ENCODE data around the gene PDPN.

GRCh38 chr1:13652238-13652637 is 68.6 kb downstream of the PDPN start:
- TF ChIP-seq, protein P1, sequence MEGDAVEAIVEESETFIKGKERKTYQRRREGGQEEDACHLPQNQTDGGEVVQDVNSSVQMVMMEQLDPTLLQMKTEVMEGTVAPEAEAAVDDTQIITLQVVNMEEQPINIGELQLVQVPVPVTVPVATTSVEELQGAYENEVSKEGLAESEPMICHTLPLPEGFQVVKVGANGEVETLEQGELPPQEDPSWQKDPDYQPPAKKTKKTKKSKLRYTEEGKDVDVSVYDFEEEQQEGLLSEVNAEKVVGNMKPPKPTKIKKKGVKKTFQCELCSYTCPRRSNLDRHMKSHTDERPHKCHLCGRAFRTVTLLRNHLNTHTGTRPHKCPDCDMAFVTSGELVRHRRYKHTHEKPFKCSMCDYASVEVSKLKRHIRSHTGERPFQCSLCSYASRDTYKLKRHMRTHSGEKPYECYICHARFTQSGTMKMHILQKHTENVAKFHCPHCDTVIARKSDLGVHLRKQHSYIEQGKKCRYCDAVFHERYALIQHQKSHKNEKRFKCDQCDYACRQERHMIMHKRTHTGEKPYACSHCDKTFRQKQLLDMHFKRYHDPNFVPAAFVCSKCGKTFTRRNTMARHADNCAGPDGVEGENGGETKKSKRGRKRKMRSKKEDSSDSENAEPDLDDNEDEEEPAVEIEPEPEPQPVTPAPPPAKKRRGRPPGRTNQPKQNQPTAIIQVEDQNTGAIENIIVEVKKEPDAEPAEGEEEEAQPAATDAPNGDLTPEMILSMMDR (IDR thresholded peaks at IDR 0.05), result no peak
- no peak for TF ChIP-seq EP300 (IDR thresholded peaks at IDR 0.05)
